ENCODE data around the gene EFR3B. TPM values are rescaled to one million over a fixed set of nuclear protein-coding genes. Genes with fewer than 3 reads are reported as not detected.

The EFR3B gene
- total and polyA plus RNA-seq, 2 of the 4 experiments (the other 2 are of a cell fraction): 0.38 to 0.90 TPM

GRCh38 chr2:25050128-25050527, 8.3 kb downstream of the EFR3B start:
- H3K9me3 ChIP-seq (ENCODE audit: control insufficient read depth, insufficient read depth, low read length): no peaks in the 10 kb centered on the region
- no peak overlapping the region for H3K9ac ChIP-seq (ENCODE audit: low read depth, low read length)
- in situ Hi-C loops (cut with MboI; ENCODE audit: low sequenced_read_pairs) (no loop called here), dilution Hi-C loops (cut with HindIII; ENCODE audit: low sequenced_read_pairs, unreplicated experiment) (no loop called here), intact Hi-C loops (cut with micrococcal nuclease) (no loop called here)
- TF ChIP-seq, protein P1, sequence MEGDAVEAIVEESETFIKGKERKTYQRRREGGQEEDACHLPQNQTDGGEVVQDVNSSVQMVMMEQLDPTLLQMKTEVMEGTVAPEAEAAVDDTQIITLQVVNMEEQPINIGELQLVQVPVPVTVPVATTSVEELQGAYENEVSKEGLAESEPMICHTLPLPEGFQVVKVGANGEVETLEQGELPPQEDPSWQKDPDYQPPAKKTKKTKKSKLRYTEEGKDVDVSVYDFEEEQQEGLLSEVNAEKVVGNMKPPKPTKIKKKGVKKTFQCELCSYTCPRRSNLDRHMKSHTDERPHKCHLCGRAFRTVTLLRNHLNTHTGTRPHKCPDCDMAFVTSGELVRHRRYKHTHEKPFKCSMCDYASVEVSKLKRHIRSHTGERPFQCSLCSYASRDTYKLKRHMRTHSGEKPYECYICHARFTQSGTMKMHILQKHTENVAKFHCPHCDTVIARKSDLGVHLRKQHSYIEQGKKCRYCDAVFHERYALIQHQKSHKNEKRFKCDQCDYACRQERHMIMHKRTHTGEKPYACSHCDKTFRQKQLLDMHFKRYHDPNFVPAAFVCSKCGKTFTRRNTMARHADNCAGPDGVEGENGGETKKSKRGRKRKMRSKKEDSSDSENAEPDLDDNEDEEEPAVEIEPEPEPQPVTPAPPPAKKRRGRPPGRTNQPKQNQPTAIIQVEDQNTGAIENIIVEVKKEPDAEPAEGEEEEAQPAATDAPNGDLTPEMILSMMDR (conservative IDR thresholded peaks at IDR 0.05; ENCODE audit: low read depth, low read length): no peak
- TF ChIP-seq POLR2A (IDR thresholded peaks at IDR 0.05; ENCODE audit: low read depth, low read length) (no peak), MAFK (IDR thresholded peaks at IDR 0.05; ENCODE audit: low read depth, low read length) (no peak), NFE2L2 (IDR thresholded peaks at IDR 0.05; ENCODE audit: low read depth, low read length) (no peak), SMC3 (IDR thresholded peaks at IDR 0.05; ENCODE audit: low read depth, low read length) (no peak), CHD1 (IDR thresholded peaks at IDR 0.05; ENCODE audit: low read depth, low read length) (no peak), RAD21 (IDR thresholded peaks at IDR 0.05; ENCODE audit: low read length) (no peak), MXI1 (IDR thresholded peaks at IDR 0.05; ENCODE audit: borderline replicate concordance, low read depth, low read length) (no peak), FOS (IDR thresholded peaks at IDR 0.05; ENCODE audit: low read depth, low read length) (no peak), CEBPB (IDR thresholded peaks at IDR 0.05; ENCODE audit: low read depth, low read length) (no peak), BHLHE40 (IDR thresholded peaks at IDR 0.05; ENCODE audit: low read depth, low read length) (no peak), RFX5 (IDR thresholded peaks at IDR 0.05; ENCODE audit: low read depth, low read length) (no peak), MAZ (IDR thresholded peaks at IDR 0.05; ENCODE audit: borderline replicate concordance, low read depth, low read length) (no peak), USF2 (IDR thresholded peaks at IDR 0.05; ENCODE audit: low read depth, low read length) (no peak), RCOR1 (IDR thresholded peaks at IDR 0.05; ENCODE audit: insufficient replicate concordance, low read length) (no peak)
- TF ChIP-seq, protein P2, sequence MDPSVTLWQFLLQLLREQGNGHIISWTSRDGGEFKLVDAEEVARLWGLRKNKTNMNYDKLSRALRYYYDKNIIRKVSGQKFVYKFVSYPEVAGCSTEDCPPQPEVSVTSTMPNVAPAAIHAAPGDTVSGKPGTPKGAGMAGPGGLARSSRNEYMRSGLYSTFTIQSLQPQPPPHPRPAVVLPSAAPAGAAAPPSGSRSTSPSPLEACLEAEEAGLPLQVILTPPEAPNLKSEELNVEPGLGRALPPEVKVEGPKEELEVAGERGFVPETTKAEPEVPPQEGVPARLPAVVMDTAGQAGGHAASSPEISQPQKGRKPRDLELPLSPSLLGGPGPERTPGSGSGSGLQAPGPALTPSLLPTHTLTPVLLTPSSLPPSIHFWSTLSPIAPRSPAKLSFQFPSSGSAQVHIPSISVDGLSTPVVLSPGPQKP (IDR thresholded peaks at IDR 0.05; ENCODE audit: borderline replicate concordance, low read depth, low read length): no peak
- H2BK5ac ChIP-seq (ENCODE audit: low read depth, low read length, poor library complexity, severe bottlenecking): no peak overlapping the region
- H2BK120ac ChIP-seq (ENCODE audit: low read depth, low read length): no peak overlapping the region
- ATAC-seq (ENCODE audit: low read depth) (no peak), DNase-seq (no peak)
- no peak overlapping the region for H3K14ac ChIP-seq (replicated peaks; ENCODE audit: low read depth, low read length)
- H4K8ac ChIP-seq (ENCODE audit: low read depth in 2 of 2, low read length in 2 of 2): no peak overlapping the region
- H2AFZ ChIP-seq (replicated peaks; ENCODE audit: low read length, poor library complexity): no peak overlapping the region
- CTCF ChIA-PET: no interaction called here
- H4K20me1 ChIP-seq (ENCODE audit: insufficient read depth, low read length): no peaks in the 10 kb centered on the region
- H2AK5ac ChIP-seq (ENCODE audit: low read depth, low read length): no peak overlapping the region
- no peak overlapping the region for H3K18ac ChIP-seq (ENCODE audit: low read depth, low read length)
- no peak overlapping the region for H4K5ac ChIP-seq (ENCODE audit: low read depth, low read length)
- H3K4me1 ChIP-seq (ENCODE audit: control insufficient read depth, insufficient read depth, low read length): no peaks in the 10 kb centered on the region
- H3K79me1 ChIP-seq (ENCODE audit: low read depth in 1 of 2, low read length in 2 of 2): no peaks in the 10 kb centered on the region
- H3K36me3 ChIP-seq (ENCODE audit: control insufficient read depth, insufficient read depth, low read length): no peaks in the 10 kb centered on the region
- H3K56ac ChIP-seq (ENCODE audit: extremely low read depth, insufficient read depth, low read length): no peak overlapping the region
- POLR2A ChIA-PET (ENCODE audit: unreplicated experiment): no interaction called here
- no peaks in the 10 kb centered on the region for H3K9me1 ChIP-seq (ENCODE audit: insufficient read depth, low read length)
- no peak overlapping the region for H3K4ac ChIP-seq (ENCODE audit: low read depth, low read length)
- no peak overlapping the region for H2BK20ac ChIP-seq (ENCODE audit: low read depth, low read length)
- H3K4me3 ChIP-seq (ENCODE audit: insufficient read depth, low read depth, low read length): no peak overlapping the region
- no peak overlapping the region for H3K23ac ChIP-seq (ENCODE audit: low read depth, low read length)
- H3K27ac ChIP-seq (ENCODE audit: insufficient read depth, low read length): no peak overlapping the region
- H2BK15ac ChIP-seq (ENCODE audit: low read depth, low read length): no peak overlapping the region
- no peak overlapping the region for H3K4me2 ChIP-seq (ENCODE audit: low read depth, low read length)
- BruUV-seq (replicated peaks): no TSS peak
- no peak overlapping the region for H4K91ac ChIP-seq (ENCODE audit: insufficient read depth, low read depth, low read length)
- no peaks in the 10 kb centered on the region; the same call in 1 of the 2 replicates for H3K27me3 ChIP-seq (ENCODE audit: control insufficient read depth, insufficient read depth, low read length)
- H2AK9ac ChIP-seq (replicated peaks; ENCODE audit: low read depth, low read length, poor library complexity): no peak overlapping the region

Measured in IMR-90 (cell line).